Left lung (tissue), 10 donors: Measurements from ENCODE around the gene CA12. TPM values are rescaled to one million over a fixed set of nuclear protein-coding genes. Genes with fewer than 3 reads are reported as not detected.
"Not testable (repeated sequence)": the region's sequence is repeated elsewhere in the genome, so short reads cannot be mapped to it uniquely, and the experiment has no call there.

Experiments used
- ATAC-seq: fragments of 200-7000 bp; cut with Tn5 transposase; one replicate; pipeline ENCODE4 v1.9.1; 2020; ENCODE audit warnings: moderate library complexity
- DNase-seq, 4 donors: peaks; one replicate each; pipeline ENCODE4 v3.0.0-alpha.2; 2013 to 2020
- H3K27ac ChIP-seq, 2 donors: fragments of 200-600 bp; sonication (generic) in 1 of 2; one replicate each; pipeline versions ENCODE4 v1.5.0 to v1.8.0; 2020 to 2021
- H3K27me3 ChIP-seq, 2 donors: fragments of 200-600 bp; sonication (generic) in 1 of 2; one replicate each; pipeline versions ENCODE4 v1.5.0 to v1.8.0; 2020 to 2021
- H3K36me3 ChIP-seq, 2 donors: fragments of 200-600 bp; sonication (generic) in 1 of 2; one replicate each; pipeline versions ENCODE4 v1.5.0 to v1.8.0; 2020 to 2021
- H3K4me1 ChIP-seq, 2 donors: fragments of 200-600 bp; one replicate each; pipeline ENCODE4 v1.8.0; 2021
- H3K4me3 ChIP-seq, 2 donors: fragments of 200-600 bp; sonication (generic) in 1 of 2; one replicate each; pipeline versions ENCODE4 v1.5.0 to v1.8.0; 2020 to 2021; ENCODE audit warnings: mild to moderate bottlenecking in 1 of 2
- H3K9me3 ChIP-seq, 2 donors: fragments of 200-600 bp; sonication (generic) in 1 of 2; one replicate each; pipeline versions ENCODE4 v1.5.0 to v1.8.0; 2020 to 2021
- CTCF ChIP-seq, 2 donors: fragments of 200-600 bp; sonication (generic) in 1 of 2; IDR thresholded peaks; one replicate each; pipeline versions ENCODE4 v1.5.0 to v1.8.0; 2021; ENCODE audit warnings: antibody characterized with exemption in 2 of 2
- intact Hi-C, 2 donors: fragments of 100-400 bp; cut with DNase I; formaldehyde crosslinking; loops; one replicate each; pipeline versions ENCODE4 v1.11.2 to v1.14.2; 2022
- polyA plus RNA-seq, 6 donors: library from polyadenylated mRNA; unstranded; fragments of 120-200 nt; gene quantifications; one replicate each; pipeline ENCODE4 v1.2.1, GENCODE V29; 2013; ENCODE audit not compliant: insufficient read length in 6 of 6
- total RNA-seq, 2 donors: library from RNA; stranded (reverse); fragmentation: NEBNext Ultra II Directional; extraction: Animal tissue kit (Norgen Biotek cat#: 25700); gene quantifications; one replicate each; pipeline ENCODE4 v1.2.1, GENCODE V29; 2021
- donor health status: DM: no; HTN: yes; CAD: no.
- donor health status: DM: no; HTN: no; CAD: no.

Gene CA12
- total and polyA plus RNA-seq, 8 donors, result 1.6 to 20.5 (median 5.6) TPM

- no peak overlapping the region for H3K27ac ChIP-seq
- no peaks in the 10 kb centered on the region for H3K27me3 ChIP-seq
- no peaks in the 10 kb centered on the region for H3K4me1 ChIP-seq
- intact Hi-C loops, result no loop called here
- no peak for ATAC-seq
- no peak for DNase-seq
- no peaks in the 10 kb centered on the region for H3K9me3 ChIP-seq
- no peak for TF ChIP-seq CTCF (IDR thresholded peaks at IDR 0.05)
- no peaks in the 10 kb centered on the region for H3K36me3 ChIP-seq
- no peak overlapping the region for H3K4me3 ChIP-seq
Observed at GRCh38 chr15:63323798-63324563, 57.7 kb downstream of the CA12 start.

GRCh38 chr15:63322541-63322940, 59.1 kb downstream of the CA12 start:
- H3K4me3 ChIP-seq, result no peak overlapping the region
- no peak for ATAC-seq

GRCh38 chr15:63321462-63321861, 60.2 kb downstream of the CA12 start:
- no peaks in the 10 kb centered on the region for H3K4me1 ChIP-seq
- no peak overlapping the region for H3K27ac ChIP-seq
- no peaks in the 10 kb centered on the region for H3K36me3 ChIP-seq
- no peak for DNase-seq
- H3K9me3 ChIP-seq, result no peaks in the 10 kb centered on the region
- no peaks in the 10 kb centered on the region for H3K27me3 ChIP-seq
- TF ChIP-seq CTCF (IDR thresholded peaks at IDR 0.05), result no peak
- no peak for ATAC-seq
- intact Hi-C loops, result no loop called here
- H3K4me3 ChIP-seq, result no peak overlapping the region

More at GRCh38 chr15:63322541-63322940, 59.1 kb downstream of the CA12 start:
- intact Hi-C loops, result no loop called here
- H3K27ac ChIP-seq, result no peak overlapping the region
- H3K36me3 ChIP-seq, result no peaks in the 10 kb centered on the region
- no peak for TF ChIP-seq CTCF (IDR thresholded peaks at IDR 0.05)
- no peaks in the 10 kb centered on the region for H3K9me3 ChIP-seq
- peak in 1 of 4 donors; percentile 15 for DNase-seq
- H3K27me3 ChIP-seq, result no peaks in the 10 kb centered on the region
- no peaks in the 10 kb centered on the region for H3K4me1 ChIP-seq

- H3K36me3 ChIP-seq, DNase-seq, H3K27ac ChIP-seq, ATAC-seq, H3K4me3 ChIP-seq, intact Hi-C loops, H3K4me1 ChIP-seq, H3K27me3 ChIP-seq, H3K9me3 ChIP-seq: not testable (repeated sequence)
Observed at GRCh38 chr15:63320981-63321380, 60.7 kb downstream of the CA12 start.

GRCh38 chr15:63320446-63320845, 61.2 kb downstream of the CA12 start:
- H3K9me3 ChIP-seq, H3K36me3 ChIP-seq, DNase-seq, ATAC-seq, H3K4me3 ChIP-seq, H3K4me1 ChIP-seq, intact Hi-C loops, H3K27me3 ChIP-seq, H3K27ac ChIP-seq: not testable (repeated sequence)

GRCh38 chr15:63319065-63319464, 62.6 kb downstream of the CA12 start:
- intact Hi-C loops, result no loop called here
- no peak for ATAC-seq
- H3K4me3 ChIP-seq, result no peak overlapping the region
- no peaks in the 10 kb centered on the region for H3K27me3 ChIP-seq
- H3K36me3 ChIP-seq, result no peaks in the 10 kb centered on the region
- H3K27ac ChIP-seq, result no peak overlapping the region
- DNase-seq, result no peak
- no peaks in the 10 kb centered on the region for H3K4me1 ChIP-seq
- no peaks in the 10 kb centered on the region for H3K9me3 ChIP-seq
- no peak for TF ChIP-seq CTCF (IDR thresholded peaks at IDR 0.05)
